GM19351 (cell line): ENCODE measurements around the gene OR5L2.
"Not testable (repeated sequence)": the region's sequence is repeated elsewhere in the genome, so short reads cannot be mapped to it uniquely, and the experiment has no call there.

Experiments
- ATAC-seq: cut with Tn5 transposase; IDR thresholded peaks from one replicate; pipeline ENCODE4 v1.9.1; 2021; ENCODE audit warnings: mild to moderate bottlenecking, moderate library complexity; ENCODE audit not compliant: unreplicated experiment

The OR5L2 gene

GRCh38 chr11:55826919-55827318 is at the start of gene OR5L2:
Gene OR5L2, plus strand, starts transcription at chr11:55827219. Its CDS starts 0 bp downstream, at chr11:55827219.
- ATAC-seq: no peak

GRCh38 chr11:55791606-55792005 is 35.4 kb upstream of the OR5L2 start:
- no peak for ATAC-seq

GRCh38 chr11:55793321-55793720 is 33.7 kb upstream of the OR5L2 start:
- ATAC-seq: no peak

GRCh38 chr11:55795256-55795655 is 31.8 kb upstream of the OR5L2 start, which contains the start of gene OR5D14:
Gene OR5D14, plus strand, starts transcription at chr11:55795556. Its CDS starts 0 bp downstream, at chr11:55795556.
- no peak for ATAC-seq

DNA sequence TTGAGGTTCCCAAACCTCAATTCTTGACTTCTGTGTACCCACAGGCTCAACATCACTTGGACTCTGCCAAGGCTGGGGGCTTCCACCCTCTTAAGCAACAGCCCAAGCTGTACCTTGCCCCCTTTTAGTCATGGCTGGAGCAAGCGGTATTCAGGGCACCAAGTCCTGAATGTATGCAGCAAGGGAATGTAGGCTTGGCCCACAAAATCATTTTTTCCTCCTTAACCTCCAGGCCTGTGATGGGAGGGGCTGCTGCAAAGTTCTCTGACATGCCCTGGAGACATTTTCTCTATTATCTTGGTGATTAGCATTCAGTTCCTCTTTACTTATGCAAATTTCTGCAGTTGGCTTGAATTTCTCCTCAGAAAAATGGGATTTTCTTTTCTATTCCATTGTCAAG is 20.8 kb upstream of the OR5L2 start:
- no peak for ATAC-seq

DNA sequence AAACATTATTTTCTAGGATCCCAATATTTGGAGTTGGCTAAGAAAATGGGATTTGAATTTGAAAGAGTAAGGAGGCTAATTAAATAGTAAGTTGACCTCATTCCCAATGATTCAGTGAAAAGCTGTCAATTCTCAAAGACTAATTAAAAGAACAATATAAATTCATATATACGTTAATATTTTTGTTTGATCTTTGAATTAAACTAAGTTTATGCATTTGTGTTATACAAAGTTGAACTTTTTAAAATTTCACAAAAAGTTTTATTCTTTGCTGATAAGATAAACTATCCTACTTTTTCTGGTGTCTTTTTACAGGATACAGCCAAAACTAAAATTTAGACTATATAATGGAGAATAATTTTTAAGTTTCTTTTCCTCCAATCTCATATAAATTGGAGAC is 16.0 kb upstream of the OR5L2 start, which contains the start of gene OR5L1:
OR5L1 (plus strand) TSS at position 301 of the 400 bp plus-strand sequence. CDS start 100 bp downstream, outside the sequence.
- ATAC-seq: no peak

- ATAC-seq: no peak
Measured at GRCh38 chr11:55819330-55819729, 7.7 kb upstream of the OR5L2 start, which contains the start of gene OR5D18. Gene OR5D18, plus strand, starts transcription at chr11:55819630. Its CDS starts 0 bp downstream, at chr11:55819630.

DNA sequence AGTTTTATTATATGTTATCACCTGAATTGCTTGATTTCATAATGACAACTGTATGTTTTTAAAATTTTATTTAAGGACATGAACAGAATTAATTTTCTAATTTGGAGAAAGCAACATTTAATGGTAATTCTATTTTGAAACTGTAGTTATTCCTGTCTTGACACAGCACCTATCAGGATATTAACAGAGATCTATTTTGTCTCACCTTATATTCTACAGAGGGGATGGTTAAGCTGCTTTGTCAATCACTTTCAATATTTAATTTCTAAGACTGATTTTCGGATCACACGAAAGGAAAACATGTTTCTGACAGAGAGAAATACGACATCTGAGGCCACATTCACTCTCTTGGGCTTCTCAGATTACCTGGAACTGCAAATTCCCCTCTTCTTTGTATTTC is 11.4 kb downstream of the OR5L2 start, which contains the start of gene OR5D16:
OR5D16 (plus strand) TSS at position 301 of the 400 bp plus-strand sequence; CDS start at position 301, 0 bp downstream.
- no peak for ATAC-seq

GRCh38 chr11:55847453-55847852 is 20.4 kb downstream of the OR5L2 start:
- ATAC-seq: no peak

GRCh38 chr11:55849037-55849436 is 22.0 kb downstream of the OR5L2 start:
- no peak for ATAC-seq

DNA sequence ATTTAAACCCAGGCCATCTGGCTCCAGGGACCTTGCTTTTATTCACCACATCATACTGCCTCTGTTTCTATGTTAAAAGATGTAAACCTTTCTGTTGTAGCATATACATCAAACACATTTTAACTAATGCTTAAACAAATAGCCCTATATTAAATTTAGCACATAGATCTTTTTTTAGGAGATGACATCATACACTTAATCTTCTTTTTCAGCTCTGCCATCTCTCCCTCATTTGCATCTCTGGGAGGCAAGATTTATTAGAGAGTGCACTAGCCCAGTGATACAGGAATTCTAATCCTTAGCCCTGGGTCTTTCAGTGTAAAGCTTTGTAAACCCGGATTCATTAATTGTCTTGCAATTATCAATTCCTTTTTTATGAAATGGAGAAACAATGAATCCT is 25.1 kb downstream of the OR5L2 start:
- no peak for ATAC-seq

- ATAC-seq: no peak
Measured at GRCh38 chr11:55854704-55855103, 27.7 kb downstream of the OR5L2 start.

GRCh38 chr11:55867354-55867753 is 40.3 kb downstream of the OR5L2 start:
- not testable (repeated sequence) for ATAC-seq

DNA sequence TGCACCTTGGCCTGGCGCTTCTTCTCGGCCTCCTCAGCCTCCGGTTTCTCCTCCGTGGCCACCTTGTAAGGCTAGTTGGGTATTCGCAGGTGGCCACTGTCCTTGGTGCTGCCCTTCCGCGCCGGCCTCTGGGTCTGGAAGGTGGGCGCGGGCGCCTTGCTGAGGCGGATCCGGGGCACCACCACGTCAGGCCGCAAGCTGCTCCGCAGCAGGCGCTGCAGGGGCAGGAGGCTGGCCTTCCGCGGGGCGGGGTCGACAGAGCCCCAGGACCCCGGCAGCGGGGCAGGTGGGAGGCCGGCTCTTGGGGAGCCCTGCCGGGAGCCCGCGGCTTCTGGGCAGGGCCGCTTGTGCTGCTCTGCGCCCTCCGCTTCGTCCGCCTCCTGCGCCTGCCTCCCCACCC is 45.7 kb downstream of the OR5L2 start:
- ATAC-seq: not testable (repeated sequence)

DNA sequence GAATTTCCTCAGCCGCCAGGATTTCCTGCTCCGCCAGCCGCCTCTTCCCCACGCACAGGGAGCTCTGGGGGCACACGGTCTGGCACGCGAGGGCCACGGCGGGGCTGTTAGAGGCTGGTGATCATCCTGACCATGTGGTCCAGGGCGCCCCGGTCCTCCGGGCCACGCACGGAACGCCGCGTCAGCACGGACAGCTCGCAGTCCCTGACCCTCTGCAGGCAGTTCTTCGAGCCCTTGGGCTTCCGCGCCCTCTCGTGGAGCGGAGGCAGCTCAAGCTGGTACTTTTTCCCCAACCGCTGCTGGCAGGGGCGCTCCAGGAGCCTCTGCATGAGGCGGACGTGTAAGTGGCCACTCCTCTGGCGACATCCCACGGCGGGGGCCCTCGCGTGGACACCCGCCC is 46.1 kb downstream of the OR5L2 start:
- not testable (repeated sequence) for ATAC-seq
